Naive B cell (primary cell): Measurements from ENCODE around the gene NFE2. TPM values are rescaled to one million over a fixed set of nuclear protein-coding genes. Genes with fewer than 3 reads are reported as not detected.
"Not testable (repeated sequence)": the region's sequence is repeated elsewhere in the genome, so short reads cannot be mapped to it uniquely, and the experiment has no call there.

Experiments used
- ATAC-seq, 2 donors: fragments of 150-1000 bp; cut with Tn5 transposase; 2 replicates each; pipeline ENCODE4 v1.10.0; 2021; ENCODE audit warnings: low read depth in 2 of 2, mild to moderate bottlenecking in 2 of 2, moderate library complexity in 2 of 2
- DNase-seq: peaks from one replicate; pipeline ENCODE4 v3.0.0; 2022
- H3K27ac Mint-ChIP-seq, 6 donors: one replicate each; pipeline ENCODE4 v1.8.0; 2020 to 2022; ENCODE audit warnings: mild to moderate bottlenecking in 6 of 6, mixed read lengths in 6 of 6, moderate library complexity in 5 of 6, inconsistent platforms in 2 of 6
- H3K27me3 Mint-ChIP-seq, 3 donors: one replicate each; pipeline ENCODE4 v1.8.0; 2021 to 2022; ENCODE audit warnings: mixed read lengths in 3 of 3, mild to moderate bottlenecking in 1 of 3
- H3K36me3 Mint-ChIP-seq, 2 donors: one replicate each; pipeline ENCODE4 v1.8.0; 2020 to 2022; ENCODE audit warnings: mixed read lengths in 2 of 2, inconsistent platforms in 1 of 2, mild to moderate bottlenecking in 1 of 2
- H3K4me1 Mint-ChIP-seq, 3 donors: one replicate each; pipeline ENCODE4 v1.8.0; 2020 to 2022; ENCODE audit warnings: mixed read lengths in 3 of 3, inconsistent platforms in 1 of 3, mild to moderate bottlenecking in 1 of 3, moderate library complexity in 1 of 3
- H3K4me3 Mint-ChIP-seq, 8 donors: one replicate each; pipeline ENCODE4 v1.8.0; 2020 to 2022; ENCODE audit warnings: mild to moderate bottlenecking in 8 of 8, mixed read lengths in 8 of 8, moderate library complexity in 8 of 8, inconsistent platforms in 2 of 8
- H3K9me3 Mint-ChIP-seq, 7 donors: one replicate each; pipeline ENCODE4 v1.8.0; 2020 to 2022; ENCODE audit warnings: mixed read lengths in 7 of 7, mild to moderate bottlenecking in 5 of 7, inconsistent platforms in 2 of 7, moderate library complexity in 1 of 7
- polyA plus RNA-seq, 6 donors: library from polyadenylated mRNA; unstranded; fragments of 300-500 nt; fragmentation: Illumina TruSeq; gene quantifications; one replicate each; pipeline ENCODE4 v1.2.3, GENCODE V29; 2021; ENCODE audit warnings: low read depth in 6 of 6

NFE2 gene
- polyA plus RNA-seq, 6 donors from 2014 or later: 0.51 to 3.6 (median 1.5) TPM; not detected in 1

GRCh38 chr12:54328595-54329337, 28.0 kb upstream of the NFE2 start:
- peak overlapping the region in 1 of 6 donors; percentile 24 for H3K27ac Mint-ChIP-seq
- H3K9me3 Mint-ChIP-seq: no peaks in the 10 kb centered on the region
- ATAC-seq: no peak
- no peaks in the 10 kb centered on the region for H3K27me3 Mint-ChIP-seq
- DNase-seq: no peak
- H3K36me3 Mint-ChIP-seq: no peaks in the 10 kb centered on the region
- peaks cover 28 to 46% (median 35%) of the 10 kb centered on the region in 3 donors for H3K4me1 Mint-ChIP-seq
- peak overlapping the region in 1 of 8 donors; percentile 74 for H3K4me3 Mint-ChIP-seq

DNA sequence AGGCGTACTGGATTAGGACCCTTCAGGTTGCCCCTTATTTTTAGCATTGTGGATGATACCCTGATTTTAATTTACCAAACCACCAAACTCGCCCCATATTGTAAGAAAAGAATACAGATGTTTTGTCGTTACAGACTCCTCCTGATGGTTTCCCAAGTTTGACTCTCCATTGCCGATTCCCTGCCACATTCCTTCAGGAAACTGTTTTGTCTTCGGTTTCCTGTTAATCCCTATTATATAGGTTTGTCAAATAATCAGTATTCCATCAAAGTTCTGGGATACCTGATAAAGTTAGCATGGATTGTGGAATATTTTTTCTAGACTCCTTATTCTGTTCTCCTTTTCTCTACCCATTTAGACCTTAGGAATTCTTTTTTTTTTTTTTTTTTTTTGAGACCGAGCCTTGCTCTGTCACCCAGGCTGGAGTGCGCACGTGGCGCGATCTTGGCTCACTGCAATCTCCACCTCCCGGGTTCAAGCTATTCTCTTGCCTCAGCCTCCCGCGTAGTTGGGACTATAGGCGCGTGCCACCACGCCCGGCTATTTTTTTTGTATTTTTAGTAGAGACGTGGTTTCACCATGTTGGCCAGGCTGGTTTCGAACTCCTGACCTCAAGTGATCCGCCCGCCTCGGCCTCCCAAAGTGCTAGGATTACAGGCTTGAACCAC, 24.8 kb upstream of the NFE2 start:
- H3K27me3 Mint-ChIP-seq, DNase-seq, H3K36me3 Mint-ChIP-seq, H3K9me3 Mint-ChIP-seq, ATAC-seq: not testable (repeated sequence)
- H3K4me3 Mint-ChIP-seq: peak overlapping the region; percentile 94 to 100 (median 98)
- peaks cover 26 to 38% (median 31%) of the 10 kb centered on the region in 3 donors for H3K4me1 Mint-ChIP-seq
- peak overlapping the region; percentile 97 to 99 (median 98) for H3K27ac Mint-ChIP-seq

DNA sequence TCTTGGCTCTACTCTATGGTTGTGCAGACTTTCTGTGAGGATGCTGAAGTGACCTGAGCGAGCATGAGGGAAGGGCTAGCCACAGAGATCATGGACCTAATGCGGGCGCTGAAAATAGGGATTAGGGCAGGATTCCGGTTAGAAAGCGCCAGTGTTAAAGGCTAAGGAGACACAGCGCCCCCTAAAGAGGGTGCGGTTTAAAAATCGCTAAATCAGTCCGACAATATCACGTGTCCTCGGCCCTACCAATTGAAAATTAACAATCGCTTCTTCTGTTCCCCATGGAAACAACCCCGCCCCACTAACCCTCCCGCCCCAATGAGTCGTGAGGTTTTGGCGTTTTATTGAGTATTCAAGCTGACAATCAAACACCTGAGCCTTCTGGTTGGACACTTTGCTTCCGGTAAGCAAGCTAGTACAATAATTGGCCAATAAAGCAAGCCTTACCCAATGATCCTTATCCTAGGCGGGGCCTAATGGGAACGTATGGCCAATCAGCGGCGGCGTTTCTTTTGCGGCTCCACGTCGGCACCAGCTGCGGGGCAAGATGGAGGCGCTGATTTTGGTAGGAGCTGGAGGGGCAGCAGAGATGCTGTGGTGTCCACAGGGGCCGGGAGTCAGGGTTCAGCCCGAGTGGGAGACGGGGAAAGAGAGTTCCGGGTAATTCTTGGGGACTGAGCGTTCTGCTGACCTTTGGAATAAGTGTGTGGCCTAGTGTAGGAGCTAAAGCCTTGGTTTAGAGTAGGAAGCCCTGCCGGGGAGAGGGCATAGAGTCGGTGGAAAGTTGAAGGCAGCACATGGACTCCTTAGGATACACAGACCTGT, 24.0 kb upstream of the NFE2 start, which contains the start of gene COPZ1:
Gene COPZ1, plus strand, starts transcription at position 515 of the 825 bp plus-strand sequence. Its CDS starts 33 bp downstream, at position 548.
- Mint-ChIP-seq H3K4me1 (peaks cover 19 to 32% (median 24%) of the 10 kb centered on the region in 3 donors), H3K27me3 (no peaks in the 10 kb centered on the region), H3K36me3 (no peaks in the 10 kb centered on the region), H3K4me3 (peak within 1 kb of the TSS; percentile 94 to 100 (median 98)), H3K9me3 (no peaks in the 10 kb centered on the region), H3K27ac (peak within 1 kb of the TSS; percentile 97 to 99 (median 98))
- DNase-seq (peak; percentile 93), ATAC-seq (peak; percentile 94 to 96)

GRCh38 chr12:54321363-54321762, 20.5 kb upstream of the NFE2 start:
- H3K27me3 Mint-ChIP-seq: no peaks in the 10 kb centered on the region
- ATAC-seq (no peak), DNase-seq (no peak)
- H3K4me3 Mint-ChIP-seq: no peak overlapping the region
- no peak overlapping the region for H3K27ac Mint-ChIP-seq
- H3K36me3 Mint-ChIP-seq: no peaks in the 10 kb centered on the region
- no peaks in the 10 kb centered on the region for H3K9me3 Mint-ChIP-seq
- peaks cover 12 to 23% (median 20%) of the 10 kb centered on the region in 3 donors for H3K4me1 Mint-ChIP-seq

DNA sequence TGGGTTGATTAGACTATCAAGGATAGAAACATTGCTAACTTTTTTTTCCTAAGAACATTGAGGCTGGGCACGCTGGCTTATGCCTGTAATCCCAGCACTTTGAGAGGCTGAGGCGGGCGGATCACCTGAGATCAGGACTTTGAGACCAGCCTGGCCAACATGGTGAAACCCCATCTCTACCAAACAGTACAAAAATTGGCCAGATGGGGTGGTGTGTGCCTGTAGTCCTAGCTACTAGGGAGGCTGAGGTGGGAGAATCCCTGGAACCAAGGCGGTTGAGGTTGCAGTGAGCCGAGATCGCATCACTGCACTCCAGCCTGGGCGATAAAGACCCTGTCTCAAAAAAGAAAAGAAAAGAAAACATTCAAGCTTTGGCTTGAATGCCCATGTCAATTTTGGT, 11.5 kb upstream of the NFE2 start:
- Mint-ChIP-seq H3K4me3 (peak overlapping the region in 1 of 8 donors; percentile 25), H3K27me3 (peaks cover 0 to 12% (median 0%) of the 10 kb centered on the region in 3 donors)
- H3K36me3 Mint-ChIP-seq, H3K9me3 Mint-ChIP-seq, H3K27ac Mint-ChIP-seq, H3K4me1 Mint-ChIP-seq, DNase-seq, ATAC-seq: not testable (repeated sequence)

- no peak overlapping the region for H3K4me3 Mint-ChIP-seq
- H3K36me3 Mint-ChIP-seq: no peaks in the 10 kb centered on the region
- peaks cover 0 to 15% (median 5%) of the 10 kb centered on the region in 3 donors for H3K27me3 Mint-ChIP-seq
- no peak overlapping the region for H3K27ac Mint-ChIP-seq
- no peak for DNase-seq
- H3K9me3 Mint-ChIP-seq: no peaks in the 10 kb centered on the region
- H3K4me1 Mint-ChIP-seq: peaks cover 0 to 10% (median 3%) of the 10 kb centered on the region in 3 donors
- ATAC-seq: no peak
Measured at GRCh38 chr12:54311051-54311450, 10.2 kb upstream of the NFE2 start.

DNA sequence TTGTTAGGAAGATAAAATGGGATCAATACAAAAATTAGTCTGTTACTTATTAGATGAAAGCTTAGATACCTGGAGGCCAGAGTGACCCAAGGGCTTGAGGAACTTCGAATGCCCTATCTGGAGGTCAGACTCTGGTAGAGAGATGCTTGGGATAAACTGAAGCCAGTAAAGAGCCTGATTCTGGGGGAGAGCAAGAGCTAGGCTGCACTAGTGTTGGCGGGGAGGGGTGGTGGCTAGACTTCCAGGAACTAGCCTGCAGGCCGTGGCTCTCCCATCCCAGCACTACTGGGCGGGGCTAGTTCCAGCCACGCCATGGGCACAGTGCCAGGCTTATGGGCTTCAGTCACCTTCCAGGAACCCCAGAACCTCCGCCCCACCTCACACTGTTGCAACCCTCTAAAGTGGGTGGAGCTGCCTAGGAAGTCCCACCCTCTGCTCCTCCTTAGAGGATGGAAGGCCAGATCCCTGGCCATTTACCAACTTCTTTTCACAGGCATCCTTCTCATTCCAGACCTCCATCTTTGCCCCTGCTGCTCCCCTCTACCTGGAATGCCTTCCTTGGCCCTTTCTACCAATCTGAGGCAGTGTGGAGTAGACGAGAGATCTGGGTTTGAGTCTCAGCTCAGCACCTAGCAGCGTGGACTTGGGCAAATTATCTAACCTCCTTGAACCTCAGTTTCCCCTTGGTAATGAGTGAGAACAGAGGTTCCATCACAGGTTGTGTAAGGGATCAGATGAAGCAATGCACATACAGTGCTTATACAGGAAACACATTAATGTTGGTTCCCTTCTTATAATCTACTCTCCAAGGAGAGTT, 6.3 kb upstream of the NFE2 start:
- Mint-ChIP-seq H3K27me3 (peaks cover 11 to 22% (median 17%) of the 10 kb centered on the region in 3 donors), H3K36me3 (no peaks in the 10 kb centered on the region), H3K4me3 (no peak overlapping the region), H3K9me3 (no peaks in the 10 kb centered on the region), H3K27ac (peak overlapping the region in 4 of 6 donors; percentile 4 to 62 (median 32)), H3K4me1 (peaks cover 21 to 40% (median 23%) of the 10 kb centered on the region in 3 donors)
- no peak for ATAC-seq
- DNase-seq: no peak

- peaks cover 37 to 62% (median 41%) of the 10 kb centered on the region in 3 donors for H3K4me1 Mint-ChIP-seq
- ATAC-seq (peak; percentile 65 to 69), DNase-seq (no peak)
- H3K36me3 Mint-ChIP-seq: no peaks in the 10 kb centered on the region
- H3K4me3 Mint-ChIP-seq: peak overlapping the region in 7 of 8 donors; percentile 59 to 88 (median 71)
- H3K27me3 Mint-ChIP-seq: peaks cover 26 to 46% (median 39%) of the 10 kb centered on the region in 3 donors
- H3K9me3 Mint-ChIP-seq: no peaks in the 10 kb centered on the region
- peak overlapping the region in 2 of 6 donors; percentile 13 to 28 for H3K27ac Mint-ChIP-seq
Measured at GRCh38 chr12:54304187-54304810, 3.5 kb upstream of the NFE2 start.

DNA sequence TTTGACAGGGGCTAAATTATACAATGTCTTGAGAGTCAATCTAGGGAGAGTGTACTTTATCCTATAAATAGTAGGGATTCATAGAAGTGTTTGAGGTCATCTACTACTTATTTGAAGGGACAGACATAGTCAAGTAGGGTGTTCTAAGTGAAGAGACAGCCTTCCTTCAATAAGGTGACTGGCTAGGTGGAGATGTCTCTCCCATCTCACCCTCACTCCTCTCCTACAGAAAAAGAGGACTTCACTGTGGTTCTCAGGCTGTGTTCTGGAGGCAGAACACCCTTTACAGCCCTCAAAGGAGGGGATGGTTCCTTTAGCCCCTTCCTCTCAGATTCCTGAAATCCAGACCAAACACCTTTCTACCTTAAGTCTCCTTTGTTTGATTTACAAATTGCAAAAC, 2.8 kb upstream of the NFE2 start:
- Mint-ChIP-seq H3K4me1 (peaks cover 37 to 62% (median 41%) of the 10 kb centered on the region in 3 donors), H3K27ac (peak overlapping the region in 1 of 6 donors; percentile 13), H3K36me3 (no peaks in the 10 kb centered on the region), H3K27me3 (peaks cover 31 to 52% (median 45%) of the 10 kb centered on the region in 3 donors), H3K4me3 (peak overlapping the region in 5 of 8 donors; percentile 64 to 88 (median 71)), H3K9me3 (no peaks in the 10 kb centered on the region)
- DNase-seq (no peak), ATAC-seq (no peak)

GRCh38 chr12:54301428-54302048, 723 bp upstream of the NFE2 start:
- H3K36me3 Mint-ChIP-seq: no peaks in the 10 kb centered on the region
- no peak overlapping the region for H3K27ac Mint-ChIP-seq
- DNase-seq: no peak
- H3K4me3 Mint-ChIP-seq: peak overlapping the region in 3 of 8 donors; percentile 56 to 83 (median 58)
- peaks cover 36 to 55% (median 43%) of the 10 kb centered on the region in 3 donors for H3K27me3 Mint-ChIP-seq
- H3K9me3 Mint-ChIP-seq: no peaks in the 10 kb centered on the region
- no peak for ATAC-seq
- peaks cover 39 to 59% (median 47%) of the 10 kb centered on the region in 3 donors for H3K4me1 Mint-ChIP-seq

GRCh38 chr12:54300225-54300731, 537 bp downstream of the NFE2 start:
- Mint-ChIP-seq H3K4me3 (peak overlapping the region in 5 of 8 donors; percentile 1 to 83 (median 58)), H3K9me3 (no peaks in the 10 kb centered on the region), H3K27ac (peak overlapping the region in 1 of 6 donors; percentile 75), H3K4me1 (peaks cover 39 to 58% (median 47%) of the 10 kb centered on the region in 3 donors), H3K36me3 (no peaks in the 10 kb centered on the region), H3K27me3 (peaks cover 36 to 55% (median 43%) of the 10 kb centered on the region in 3 donors)
- no peak for ATAC-seq
- DNase-seq: no peak
